Right lobe of liver (tissue), 4 donors: ENCODE measurements around the gene ERI3.

ENCODE experiments used
- CTCF ChIP-seq, 4 donors: fragments of 200-600 bp in 3 of 4; fragments of 450-650 bp in 1 of 4; IDR thresholded peaks; one replicate each; pipeline versions ENCODE4 v1.5.1 to v1.8.0; 2016 to 2022; ENCODE audit warnings: antibody characterized with exemption in 4 of 4, mild to moderate bottlenecking in 2 of 4
- POLR2A ChIP-seq: fragments of 450-650 bp; IDR thresholded peaks from one replicate; pipeline ENCODE4 v1.6.1; 2017; ENCODE audit warnings: antibody characterized with exemption, mild to moderate bottlenecking
- donor health status: DM: no; HTN: no; CAD: no.
- donor health status: DM: no; HTN: no; CAD: no.
- donor health status: DM: no; HTN: yes; CAD: no.

- TF ChIP-seq CTCF (IDR thresholded peaks at IDR 0.05) (no peak), POLR2A (peak; percentile 74)
Observed at GRCh38 chr1:44354840-44355581, at the start of gene ERI3.
